HG02798 (cell line): ENCODE measurements around the gene TSPEAR.
"Not testable (repeated sequence)": the region's sequence is repeated elsewhere in the genome, so short reads cannot be mapped to it uniquely, and the experiment has no call there.

ENCODE experiments used
- ATAC-seq: cut with Tn5 transposase; IDR thresholded peaks from one replicate; pipeline ENCODE4 v1.9.1; 2021; ENCODE audit warnings: mild to moderate bottlenecking; ENCODE audit not compliant: unreplicated experiment, poor library complexity

Gene TSPEAR

DNA sequence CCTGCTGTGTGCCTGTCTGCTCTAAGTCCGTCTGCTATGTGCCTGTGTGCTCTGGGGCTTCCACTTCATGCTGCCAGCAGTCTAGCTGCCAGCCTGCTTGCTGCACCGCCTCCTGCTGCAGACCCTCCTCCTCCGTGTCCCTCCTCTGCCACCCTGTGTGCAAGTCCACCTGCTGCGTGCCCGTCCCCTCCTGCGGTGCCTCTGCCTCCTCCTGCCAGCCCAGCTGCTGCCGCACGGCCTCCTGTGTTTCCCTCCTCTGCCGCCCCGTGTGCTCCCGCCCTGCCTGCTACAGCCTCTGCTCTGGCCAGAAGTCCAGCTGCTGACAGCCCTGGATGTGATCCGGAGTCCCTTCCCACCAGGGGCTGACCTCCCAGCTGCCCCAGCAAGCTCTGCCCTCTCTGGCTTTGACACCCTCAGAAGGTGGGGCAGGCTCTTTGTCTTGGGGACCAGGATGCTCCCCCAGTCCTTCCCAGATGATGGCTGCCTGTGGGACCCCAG is 73.5 kb downstream of the TSPEAR start:
- ATAC-seq: not testable (repeated sequence)

DNA sequence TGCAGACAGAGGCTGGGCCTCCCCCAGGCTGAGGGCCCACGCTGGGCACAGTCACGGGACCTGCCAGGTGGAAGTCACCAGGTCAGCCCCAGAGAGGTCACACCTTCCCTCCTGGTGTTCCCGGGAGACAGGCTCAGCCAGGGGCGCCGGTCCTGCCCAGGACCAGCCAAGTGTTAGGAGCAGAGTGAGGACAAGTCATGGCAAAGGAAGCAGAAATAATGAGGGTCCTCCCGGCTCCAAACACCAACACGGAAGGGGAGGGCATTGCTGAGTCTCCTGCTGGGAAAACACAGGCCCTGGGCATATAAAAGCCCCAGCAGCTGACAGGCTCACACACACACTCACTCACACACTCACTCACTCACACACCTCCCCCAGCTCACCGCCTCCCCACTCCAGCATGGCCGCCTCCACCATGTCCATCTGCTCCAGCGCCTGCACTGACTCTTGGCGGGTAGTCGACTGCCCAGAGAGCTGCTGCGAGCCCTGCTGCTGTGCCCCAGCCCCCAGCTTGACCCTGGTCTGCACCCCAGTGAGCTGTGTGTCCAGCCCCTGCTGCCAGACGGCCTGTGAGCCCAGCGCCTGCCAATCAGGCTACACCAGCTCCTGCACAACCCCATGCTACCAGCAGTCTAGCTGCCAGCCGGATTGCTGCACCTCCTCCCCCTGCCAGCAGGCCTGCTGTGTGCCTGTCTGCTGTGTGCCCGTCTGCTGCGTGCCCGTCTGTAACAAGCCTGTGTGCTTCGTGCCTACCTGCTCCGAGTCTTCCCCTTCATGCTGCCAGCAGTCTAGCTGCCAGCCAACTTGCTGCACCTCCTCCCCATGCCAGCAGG is 74.1 kb downstream of the TSPEAR start, which contains the start of gene KRTAP10-10:
TSS of gene KRTAP10-10 (plus strand) at position 339 of the 833 bp plus-strand sequence. CDS start at position 401, 62 bp downstream.
- no peak for ATAC-seq

DNA sequence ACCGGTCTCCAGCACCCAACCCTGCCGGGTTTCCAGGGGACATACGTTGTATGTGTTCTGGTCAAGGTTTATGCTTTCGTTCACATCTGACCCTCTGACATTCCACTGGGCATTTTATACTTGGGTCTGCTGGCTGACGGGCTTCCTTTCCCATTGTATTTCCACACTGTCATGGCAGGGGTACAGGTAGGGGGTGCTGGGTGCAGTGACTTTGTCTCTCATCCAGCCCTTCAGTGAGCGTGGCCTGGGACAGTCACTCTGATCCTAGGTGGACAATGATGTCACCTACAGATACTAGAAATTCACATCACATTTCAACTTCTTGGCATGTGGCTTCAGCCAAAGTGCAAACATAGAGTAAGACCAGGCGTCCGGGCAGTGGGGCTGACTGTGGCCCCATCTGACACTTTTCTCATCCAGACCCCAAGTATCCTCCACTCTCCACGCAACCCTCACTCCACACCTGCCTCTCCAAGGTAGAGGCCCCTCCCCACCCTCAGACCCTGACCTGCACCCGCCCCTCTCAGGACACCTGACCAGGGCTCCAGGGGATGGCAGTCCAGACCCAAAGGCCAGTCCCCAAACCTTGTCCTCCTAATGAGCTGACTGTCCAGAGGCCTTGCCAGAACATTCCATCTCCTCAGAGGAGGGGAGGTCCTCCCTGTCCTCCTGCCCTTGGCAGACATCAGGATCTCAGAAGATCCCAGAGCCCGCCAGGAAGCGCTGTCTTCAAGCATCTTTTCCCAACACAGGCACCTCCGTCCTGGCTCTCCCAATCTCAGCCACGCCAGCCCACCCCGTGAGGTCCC is 75.0 kb downstream of the TSPEAR start:
- ATAC-seq: no peak

DNA sequence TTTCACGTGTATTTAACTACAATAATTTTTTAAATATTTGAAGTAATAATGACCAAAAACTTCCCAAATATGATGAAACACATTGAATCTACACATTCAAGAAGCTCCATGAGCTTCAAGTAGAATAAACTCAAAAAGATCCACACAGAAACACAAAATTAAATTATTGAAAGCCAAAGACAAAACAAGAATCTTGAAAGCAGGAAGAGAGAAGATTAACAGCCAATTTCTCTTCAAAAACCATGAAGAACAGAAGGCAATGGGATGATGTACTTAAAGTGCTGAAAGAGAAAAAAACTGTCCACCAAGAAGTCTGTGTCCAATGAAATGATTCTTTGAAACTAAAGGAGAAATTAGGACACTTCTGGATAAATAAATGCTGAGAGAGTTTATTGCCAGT is 79.3 kb downstream of the TSPEAR start:
- ATAC-seq: no peak

DNA sequence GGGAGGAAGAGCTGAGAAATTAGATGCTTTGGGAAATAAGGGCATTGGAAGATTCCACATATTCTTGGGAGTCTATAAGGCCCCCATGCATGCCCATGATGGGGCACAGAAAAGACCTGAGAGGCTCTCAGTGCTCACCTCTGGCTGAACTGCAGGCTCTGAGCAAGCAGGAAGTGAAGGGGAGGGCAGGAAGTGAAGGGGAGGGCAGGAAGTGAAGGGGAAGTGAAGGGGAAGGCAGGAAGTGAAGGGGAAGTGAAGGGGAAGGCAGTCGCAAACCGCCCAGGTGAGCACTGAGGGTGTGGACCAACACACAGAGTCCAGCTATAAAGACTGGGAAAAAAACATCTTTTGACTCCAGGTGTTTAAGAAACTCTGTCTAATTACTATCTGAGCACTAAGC is 80.9 kb downstream of the TSPEAR start:
- ATAC-seq: no peak

DNA sequence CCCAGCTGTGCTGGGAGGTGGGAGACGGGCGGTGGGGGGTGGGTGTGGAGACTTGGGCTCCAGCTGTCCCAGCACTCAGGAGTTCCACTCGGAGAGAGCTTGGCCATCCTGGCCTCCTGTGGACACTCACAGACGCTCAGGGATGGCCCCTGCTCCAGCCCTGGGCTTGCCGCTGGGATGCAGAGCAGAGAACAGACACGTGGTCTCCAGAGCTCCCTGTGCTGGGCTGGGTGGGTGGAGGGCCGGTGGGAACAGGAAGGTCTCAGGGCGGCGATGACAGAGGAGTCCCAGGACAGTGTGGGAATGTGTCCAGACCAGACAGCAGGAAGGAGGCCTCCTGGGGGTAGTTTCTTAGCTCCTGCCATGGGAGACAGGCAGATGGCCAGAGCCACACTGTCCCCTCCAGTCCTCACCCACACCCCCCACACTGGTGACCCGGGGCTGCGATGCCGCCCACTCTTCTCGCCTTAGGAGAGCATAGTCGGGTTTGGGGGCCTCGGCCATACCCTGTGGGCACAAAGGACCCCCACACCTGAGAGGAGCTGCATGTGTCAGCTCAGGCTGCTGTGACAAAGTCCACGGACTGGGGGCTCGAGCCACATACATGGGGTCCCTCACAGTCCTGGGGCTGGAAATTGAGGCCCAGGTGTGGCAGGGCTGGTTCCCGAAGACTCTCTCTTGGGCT is 82.5 kb downstream of the TSPEAR start:
- no peak for ATAC-seq

DNA sequence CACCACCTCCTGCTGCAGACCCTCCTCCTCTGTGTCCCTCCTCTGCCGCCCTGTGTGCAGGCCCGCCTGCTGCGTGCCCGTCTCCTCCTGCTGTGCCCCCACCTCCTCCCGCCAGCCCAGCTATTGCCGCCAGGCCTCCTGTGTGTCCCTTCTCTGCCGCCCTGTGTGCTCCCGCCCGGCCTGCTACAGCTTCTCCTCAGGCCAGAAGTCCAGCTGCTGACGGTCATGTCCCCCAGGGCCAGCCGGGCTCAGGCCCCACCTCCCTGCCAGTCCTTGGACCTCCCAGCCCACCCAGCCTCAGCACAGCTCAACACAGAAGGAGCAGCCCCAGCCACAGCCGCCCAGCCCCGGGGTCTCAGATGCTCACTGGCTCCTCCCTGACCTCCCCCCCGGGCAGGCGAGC is 83.5 kb downstream of the TSPEAR start:
- ATAC-seq: not testable (repeated sequence)

DNA sequence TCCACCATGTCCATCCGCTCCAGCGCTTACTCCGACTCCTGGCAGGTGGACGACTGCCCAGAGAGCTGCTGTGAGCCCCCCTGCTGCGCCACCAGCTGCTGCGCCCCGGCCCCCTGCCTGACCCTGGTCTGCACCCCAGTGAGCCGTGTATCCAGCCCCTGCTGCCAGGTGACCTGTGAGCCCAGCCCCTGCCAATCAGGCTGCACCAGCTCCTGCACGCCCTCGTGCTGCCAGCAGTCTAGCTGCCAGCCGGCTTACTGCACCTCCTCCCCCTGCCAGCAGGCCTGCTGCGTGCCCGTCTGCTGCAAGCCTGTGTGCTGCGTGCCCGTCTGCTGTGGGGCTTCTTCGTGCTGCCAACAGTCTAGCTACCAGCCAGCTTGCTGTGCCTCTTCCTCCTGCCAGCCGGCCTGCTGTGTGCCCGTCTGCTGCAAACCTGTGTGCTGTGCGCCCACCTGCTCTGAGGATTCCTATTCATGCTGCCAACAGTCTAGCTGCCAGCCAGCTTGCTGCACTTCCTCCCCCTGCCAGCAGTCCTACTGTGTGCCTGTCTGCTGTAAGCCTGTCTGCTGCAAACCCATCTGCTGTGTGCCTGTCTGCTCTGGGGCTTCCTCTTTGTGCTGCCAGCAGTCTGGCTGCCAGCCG is 84.1 kb downstream of the TSPEAR start:
- not testable (repeated sequence) for ATAC-seq

DNA sequence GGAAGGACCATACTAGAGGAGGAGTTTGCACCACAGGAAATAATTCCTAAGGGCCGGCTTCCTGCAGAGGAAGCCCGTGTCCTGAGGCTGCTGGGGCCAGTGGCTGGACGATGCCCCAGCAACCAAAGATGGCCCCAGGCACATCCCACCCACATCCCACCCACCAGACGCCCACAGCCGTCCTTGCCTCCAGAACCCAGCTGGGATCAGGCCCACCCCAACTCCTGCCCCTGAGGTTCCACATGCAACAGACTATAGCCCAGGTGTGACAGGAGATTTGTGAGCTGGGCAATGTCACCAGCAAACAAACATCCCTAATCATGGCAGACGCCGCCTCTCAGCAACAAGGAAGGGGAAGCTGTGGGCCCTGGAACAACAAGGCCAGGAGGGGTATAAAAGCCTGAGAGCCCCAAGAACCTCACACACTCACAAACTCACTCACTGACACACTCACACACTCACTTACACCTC is 84.7 kb downstream of the TSPEAR start, which contains the start of gene KRTAP10-9:
TSS of gene KRTAP10-9 (plus strand) at position 421 of the 471 bp plus-strand sequence. CDS start 79 bp downstream, outside the sequence.
- no peak for ATAC-seq

DNA sequence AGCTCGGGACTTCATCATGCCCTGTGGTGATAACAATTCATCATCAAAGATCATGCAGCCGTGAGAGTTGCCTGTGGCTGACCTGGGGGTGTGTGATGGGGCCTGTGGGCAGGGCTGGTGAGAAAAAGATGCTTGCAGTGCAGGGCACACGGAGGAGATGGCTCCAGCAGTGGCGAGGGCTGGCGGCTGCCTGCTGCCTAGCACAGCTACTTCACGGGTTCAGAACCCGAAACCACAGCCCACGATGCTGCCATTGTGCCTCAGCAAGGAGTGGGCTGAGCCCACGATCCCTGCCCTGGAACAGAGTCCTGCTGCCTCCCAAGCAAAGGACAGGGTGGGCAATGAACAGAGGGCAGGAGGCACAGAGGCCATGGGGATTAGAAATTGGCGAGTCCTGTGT is 85.1 kb downstream of the TSPEAR start:
- no peak for ATAC-seq

DNA sequence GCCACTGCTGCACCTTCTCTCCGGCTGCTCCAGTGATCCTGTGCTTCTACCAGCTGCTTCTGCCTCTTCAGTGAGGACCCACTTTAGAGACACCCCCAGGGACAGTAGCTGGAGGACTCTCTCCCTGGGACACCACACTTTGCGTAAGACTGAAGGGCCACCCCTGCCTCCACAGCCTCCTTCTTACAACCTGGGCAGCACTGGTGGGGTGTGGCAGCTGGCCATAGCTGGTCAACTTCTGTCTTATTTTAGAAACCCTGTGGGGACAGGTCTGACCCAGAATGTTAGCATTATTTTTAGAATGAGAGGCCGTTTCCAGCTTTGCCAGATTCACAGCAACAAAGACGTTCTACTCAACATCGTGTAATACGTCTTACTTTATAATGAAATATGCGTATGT is 85.6 kb downstream of the TSPEAR start:
- ATAC-seq: no peak

DNA sequence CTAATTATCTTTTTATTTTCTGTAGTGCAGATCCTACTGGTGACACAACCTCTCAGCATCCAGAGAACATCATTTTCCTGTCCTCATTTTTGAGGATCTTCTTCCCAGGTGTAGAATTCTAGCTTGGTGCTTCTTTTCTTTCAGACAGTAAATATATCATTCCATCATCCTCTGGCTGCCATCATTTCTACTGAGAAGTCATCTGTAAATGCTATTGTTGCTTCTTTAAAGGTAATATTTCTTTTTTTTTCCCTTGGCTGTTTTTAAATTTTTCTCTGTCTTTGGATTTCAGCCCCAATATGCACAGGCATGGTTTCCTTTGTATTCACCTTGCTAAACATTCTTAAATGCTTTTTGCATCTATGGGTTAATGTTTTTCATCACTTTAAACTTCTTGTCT is 87.8 kb downstream of the TSPEAR start:
- no peak for ATAC-seq

DNA sequence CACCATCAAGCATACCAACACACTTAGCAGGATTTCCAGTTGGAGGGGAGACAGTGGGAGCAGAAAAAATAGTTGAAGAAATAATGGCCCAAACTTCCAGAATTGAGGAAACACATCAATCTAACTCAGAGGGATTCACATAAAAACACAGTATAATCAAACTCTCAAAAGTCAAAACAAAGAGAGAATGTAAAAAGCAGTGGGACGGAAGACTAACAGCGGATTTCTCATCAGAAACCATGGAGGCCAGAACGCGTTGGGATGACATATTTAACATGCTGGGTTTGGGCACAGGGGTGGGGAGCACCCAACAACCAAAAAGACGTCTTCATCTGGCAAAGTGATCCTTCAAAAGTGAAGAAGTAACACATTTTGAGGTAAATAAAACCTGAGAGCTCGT is 91.5 kb downstream of the TSPEAR start:
- no peak for ATAC-seq

DNA sequence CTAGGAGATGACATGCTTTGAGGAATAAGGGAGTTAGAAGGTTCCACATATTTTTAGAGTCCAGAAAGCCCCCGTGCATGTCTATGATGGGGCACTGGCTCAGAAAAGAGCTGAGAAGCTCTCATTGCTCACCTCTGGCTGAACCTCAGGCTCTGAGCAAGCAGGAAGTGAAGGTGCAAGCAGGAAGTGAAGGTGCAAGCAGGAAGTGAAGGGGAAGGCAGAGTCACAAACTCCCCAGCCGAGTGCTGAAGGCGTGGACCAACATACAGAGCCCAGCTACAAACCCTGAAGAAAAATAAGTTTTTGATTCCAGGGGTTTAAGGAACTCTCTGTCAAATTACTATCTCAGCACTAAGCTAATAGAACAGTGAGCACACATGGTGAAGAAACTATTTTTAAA is 92.5 kb downstream of the TSPEAR start:
- ATAC-seq: no peak

DNA sequence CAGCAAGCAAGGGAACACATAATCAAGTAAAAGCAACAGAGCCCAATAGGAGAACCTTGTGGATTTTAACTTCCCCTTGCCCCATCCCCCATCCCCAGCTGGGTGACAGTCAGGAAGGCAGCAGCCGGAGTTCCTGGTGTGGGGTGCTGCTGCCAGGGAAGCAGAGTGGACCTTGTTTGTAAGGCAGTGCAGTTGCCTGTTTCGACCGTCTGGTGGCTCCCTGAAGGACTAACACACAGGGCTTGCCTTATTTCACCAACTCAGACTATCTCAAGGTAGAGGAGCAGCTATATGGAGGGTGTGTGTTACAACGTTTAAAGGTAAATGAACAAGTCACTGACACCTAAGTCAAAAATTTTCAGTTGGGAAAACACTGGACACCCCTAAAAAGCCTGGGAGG is 92.9 kb downstream of the TSPEAR start:
- no peak for ATAC-seq

DNA sequence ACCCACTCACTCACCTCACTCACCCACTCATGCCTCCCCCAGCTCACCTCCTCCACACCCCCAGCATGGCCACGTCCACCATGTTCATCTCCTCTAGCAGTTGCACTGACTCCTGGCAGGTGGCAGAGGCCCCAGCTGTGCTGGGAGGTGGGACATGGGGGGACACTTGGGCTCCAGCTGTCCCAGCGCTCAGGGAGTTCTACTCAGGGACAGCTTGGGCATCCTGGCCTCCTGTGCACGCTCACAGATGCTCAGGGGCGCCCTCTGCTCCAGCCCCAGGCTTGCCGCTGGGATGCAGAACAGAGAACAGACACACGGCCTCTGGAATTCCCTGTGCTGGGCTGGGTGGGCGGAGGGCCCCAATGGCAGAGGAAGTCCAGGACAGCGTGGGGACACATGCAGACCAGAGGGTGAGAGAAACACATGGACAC is 94.3 kb downstream of the TSPEAR start:
- no peak for ATAC-seq

DNA sequence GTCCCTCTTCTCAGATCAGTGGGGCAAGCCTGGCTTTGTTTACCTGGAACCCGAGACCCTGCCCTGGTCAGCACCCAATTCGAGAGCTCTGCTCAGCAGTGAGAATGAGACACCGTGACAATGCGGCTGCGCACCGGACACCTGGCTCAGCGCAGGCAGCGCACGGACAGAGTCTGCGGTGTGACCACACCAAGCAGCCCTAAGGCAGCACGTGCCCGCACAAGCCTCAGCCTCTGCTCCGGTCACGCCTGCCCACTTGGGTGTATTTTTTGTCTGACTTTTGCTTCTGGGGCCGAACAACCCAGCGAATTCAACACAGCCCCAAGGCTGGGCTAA is 94.8 kb downstream of the TSPEAR start:
- ATAC-seq: no peak

DNA sequence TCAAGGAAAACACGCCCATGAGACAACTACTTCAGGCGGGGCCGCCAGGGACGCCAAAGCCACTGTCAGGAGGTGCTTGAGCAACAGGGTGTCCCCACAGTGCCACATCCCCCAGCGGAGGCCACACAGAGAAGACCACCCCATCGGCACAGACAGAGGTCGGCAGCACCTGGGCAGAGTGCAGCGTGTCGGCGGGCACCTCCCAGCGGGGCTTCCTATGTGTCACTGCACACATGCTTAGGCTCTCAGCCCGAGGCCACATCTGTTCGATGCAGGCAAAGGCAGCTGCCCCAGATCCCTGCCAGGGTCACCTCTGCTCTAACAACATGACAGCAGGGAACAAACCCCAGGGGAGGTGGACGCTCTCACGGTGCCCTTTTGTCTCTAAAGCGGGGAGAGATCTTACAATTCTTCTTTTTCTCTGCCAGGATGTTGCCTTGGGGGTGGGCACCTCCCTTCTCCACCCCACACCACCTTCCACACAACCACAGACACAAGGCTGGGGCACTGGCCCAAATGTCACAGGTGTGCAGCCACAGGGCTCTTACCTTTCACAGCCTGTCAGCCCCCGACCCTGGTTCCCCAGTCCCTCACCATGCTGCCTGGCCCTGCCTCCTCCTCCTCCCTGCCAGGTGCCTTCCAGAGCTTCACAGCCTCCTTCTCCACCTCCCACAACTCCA is 95.3 kb downstream of the TSPEAR start:
- no peak for ATAC-seq

DNA sequence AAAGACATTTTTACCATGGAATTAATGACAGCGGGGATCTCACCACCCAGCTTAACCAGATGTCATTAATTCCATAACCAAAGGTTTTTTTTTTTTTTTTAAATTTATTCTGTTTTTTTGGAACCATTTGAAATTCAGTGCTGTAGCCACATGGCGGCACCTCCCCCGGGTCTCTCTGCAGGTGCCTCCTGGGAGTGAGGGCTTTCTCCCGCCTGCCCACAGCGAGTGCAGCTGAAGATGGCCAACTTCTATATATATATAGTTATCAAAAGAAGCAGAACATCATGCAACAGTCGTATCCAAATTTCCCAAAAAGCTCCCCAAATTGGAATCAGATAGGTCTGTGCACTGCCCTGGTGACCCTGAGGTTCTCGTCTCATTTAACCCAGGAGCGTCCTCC is 95.9 kb downstream of the TSPEAR start:
- ATAC-seq: no peak
